AG09319 (cell line): ENCODE measurements around the gene THRSP.

ENCODE experiments used
- DNase-seq: peaks from one replicate; pipeline ENCODE4 v3.0.0-alpha.2; 2010; ENCODE audit warnings: low read depth; ENCODE audit errors: extremely low read depth
- CTCF ChIP-seq: IDR thresholded peaks from 2 replicates; pipeline ENCODE4 v1.5.1; 2011; ENCODE audit warnings: low read depth, mild to moderate bottlenecking, inconsistent platforms, low read length, moderate library complexity

The THRSP gene

DNA sequence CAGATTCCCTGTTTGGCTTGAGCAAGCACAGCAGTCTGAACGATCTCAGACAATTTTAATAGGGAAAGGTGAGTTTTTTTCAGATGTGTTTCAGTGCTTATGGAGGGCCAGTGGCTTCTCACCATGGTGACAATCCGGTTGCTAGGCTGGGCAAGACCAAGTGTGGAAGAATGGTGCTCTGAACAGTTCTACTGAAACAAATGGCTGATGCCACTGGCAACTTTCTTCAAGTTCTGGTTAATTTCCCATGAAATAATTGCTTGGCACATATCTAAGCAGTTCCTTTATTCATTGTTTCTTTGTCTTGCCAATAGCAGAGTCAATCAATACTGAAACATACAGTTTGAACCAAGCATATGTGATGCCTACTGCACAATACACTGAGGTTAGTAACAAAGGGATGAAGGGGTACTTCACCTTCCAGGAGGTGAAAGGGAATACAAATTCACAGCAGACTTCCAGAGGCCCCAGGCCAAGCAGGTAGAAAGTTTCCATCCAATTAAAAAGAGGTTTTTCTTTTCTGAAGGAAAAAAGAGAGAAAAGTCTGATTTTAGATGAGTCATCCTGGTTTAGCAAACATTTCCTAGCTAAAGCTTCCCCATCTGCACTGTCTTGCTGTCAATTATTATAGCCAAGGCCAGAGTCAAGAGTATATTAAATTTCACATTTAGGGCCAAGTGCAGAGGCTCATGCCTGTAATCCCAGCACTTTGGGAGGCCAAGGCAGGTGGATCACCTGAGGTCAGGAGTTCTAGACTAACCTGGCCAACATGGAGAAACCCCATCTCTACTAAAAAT lies 37.2 kb downstream of the THRSP start:
- DNase-seq = no peak
- TF ChIP-seq CTCF = no peak

DNA sequence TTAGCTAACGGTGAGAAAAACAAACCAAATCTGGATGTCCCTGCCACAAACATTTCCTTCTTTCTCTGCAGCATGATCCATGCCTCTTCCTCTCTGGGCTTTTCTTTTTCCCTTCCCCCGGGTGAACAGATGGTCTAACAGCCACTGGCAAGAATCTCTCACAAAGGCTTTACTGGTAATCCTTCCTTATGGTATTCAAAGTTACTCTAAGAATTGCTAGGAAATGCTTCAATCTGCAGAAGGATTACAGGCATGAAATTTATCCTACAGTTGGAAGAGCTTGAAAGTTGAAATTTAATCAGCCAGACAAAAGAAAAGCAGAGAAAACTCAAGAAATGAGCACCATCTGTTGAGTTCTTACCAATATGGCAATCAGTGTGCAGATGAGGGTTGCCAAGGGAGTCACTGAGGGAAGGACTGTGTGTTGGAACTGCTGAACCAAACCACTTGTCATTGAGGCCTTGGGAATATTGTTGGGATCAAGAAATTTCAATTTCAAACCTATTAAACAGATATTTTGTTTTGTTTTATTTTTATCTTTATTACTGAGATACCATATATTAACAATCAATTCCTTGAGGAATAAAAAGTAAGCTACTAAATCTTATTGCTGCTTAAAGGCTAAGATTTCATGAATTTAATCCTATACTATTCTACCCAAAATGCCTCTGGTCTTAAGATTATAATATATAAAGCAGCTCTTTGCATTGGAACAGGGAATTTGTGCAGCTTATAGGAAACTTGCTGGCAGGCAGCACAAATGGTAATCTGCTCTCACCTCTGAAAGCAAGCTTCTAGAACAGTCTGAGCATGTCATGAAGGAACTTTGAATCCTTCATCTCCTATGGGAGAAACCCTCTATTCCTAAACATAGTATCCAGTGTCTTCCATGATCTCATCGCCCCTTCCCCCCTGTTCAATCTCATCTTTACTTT lies 45.7 kb downstream of the THRSP start:
- no peak for DNase-seq
- TF ChIP-seq CTCF = no peak

GRCh38 chr11:78110351-78110750 lies 46.7 kb downstream of the THRSP start:
- no peak for DNase-seq
- no peak for TF ChIP-seq CTCF

DNA sequence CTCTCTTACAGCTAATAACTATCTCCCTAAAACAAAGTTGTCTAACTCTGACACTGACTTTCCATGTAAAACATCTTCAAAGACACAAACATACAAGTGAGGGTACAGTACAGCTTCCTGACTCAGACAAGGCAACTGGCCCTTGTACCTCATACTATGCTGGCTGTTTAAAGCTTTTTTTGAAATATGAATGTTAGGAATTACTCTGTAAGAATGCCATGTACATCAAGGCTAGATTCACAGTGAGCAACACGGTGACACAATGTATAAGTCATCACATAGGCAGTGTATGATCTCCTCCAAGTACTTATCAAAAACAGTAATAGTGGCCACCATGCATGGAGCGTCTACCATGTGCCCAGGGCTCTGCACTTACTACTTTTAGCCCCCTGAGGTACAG lies 47.2 kb downstream of the THRSP start:
- no peak for DNase-seq
- TF ChIP-seq CTCF = no peak

GRCh38 chr11:78111298-78111697 lies 47.6 kb downstream of the THRSP start:
- no peak for DNase-seq

GRCh38 chr11:78112582-78113275 lies 49.1 kb downstream of the THRSP start:
- no peak for DNase-seq
- TF ChIP-seq CTCF = no peak

More at GRCh38 chr11:78111298-78111697, 47.6 kb downstream of the THRSP start:
- TF ChIP-seq CTCF = no peak
